ENCODE data around the gene TTLL5. TPM values are rescaled to one million over a fixed set of nuclear protein-coding genes. Genes with fewer than 3 reads are reported as not detected.

The TTLL5 gene
- total and polyA plus RNA-seq, 10 of the 15 experiments (the other 5 are each of a cell fraction or from before 2014, with no cell fraction given), result 3.2 to 25.9 (median 13.8) TPM

DNA sequence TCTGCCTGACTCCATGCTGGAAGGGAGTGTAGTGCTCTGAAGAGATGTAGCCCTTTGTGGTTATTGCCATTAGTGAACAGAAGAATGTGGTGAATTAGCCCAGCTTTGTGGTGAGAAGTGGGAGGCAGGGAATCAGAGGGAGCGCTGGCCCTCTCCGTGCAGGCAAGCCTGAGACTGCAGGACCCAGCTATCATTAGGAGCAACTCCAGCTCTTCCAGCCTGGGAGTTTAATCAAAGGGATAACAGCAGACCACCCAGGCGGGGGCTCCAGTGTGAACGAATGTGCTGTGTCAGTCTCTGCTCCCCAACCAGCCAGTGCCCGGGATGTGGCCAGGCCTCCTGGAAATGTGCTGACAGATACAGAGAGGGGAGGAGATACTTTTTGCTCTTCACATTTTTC, 142.7 kb downstream of the TTLL5 start:
- ChIA-PET RAD21 (ENCODE audit: unreplicated experiment) (no interaction called here), CTCF (interaction anchor here (1.2 to 1.4 kb wide), 3 partner anchors 9 to 103 kb away, joined by 3 to 6 read pairs (median 5); no protein-coding TSS in a partner anchor), SMC1A (ENCODE audit: uncharacterized antibody, unreplicated experiment) (interaction anchor here (0.6 kb wide), 1 partner anchor 252 kb away, joined by 3 read pairs; no protein-coding TSS in a partner anchor), POLR2A (no interaction called here)
- Histone ChIP-seq H4K20me1 (ENCODE audit: control insufficient read depth, insufficient read depth) (no peaks in the 10 kb centered on the region), H3K27me3 (replicated peaks in 1 of 2; ENCODE audit: control insufficient read depth in 2 of 2, insufficient read depth in 2 of 2, low read length in 1 of 2) (no peaks in the 10 kb centered on the region), H3K9me3 (replicated peaks; ENCODE audit: control insufficient read depth, insufficient read depth, low read length) (no peaks in the 10 kb centered on the region; the same call in 1 of the 3 replicates), H3K79me2 (ENCODE audit: control insufficient read depth, insufficient read depth, low read length) (no peaks in the 10 kb centered on the region), H2AFZ (ENCODE audit: control insufficient read depth, low read depth, low read length) (no peak overlapping the region), H3K4me3 (no peak overlapping the region), H3K36me3 (ENCODE audit: control insufficient read depth in 2 of 2, insufficient read depth in 2 of 2, low read length in 1 of 2) (no peaks in the 10 kb centered on the region; a peak in 1 of 4 replicates), H3K27ac (ENCODE audit: control insufficient read depth, insufficient read depth) (no peak overlapping the region), H3K4me1 (ENCODE audit: control insufficient read depth, insufficient read depth, low read length) (no peaks in the 10 kb centered on the region), H3K4me2 (ENCODE audit: control insufficient read depth, insufficient read depth) (no peak overlapping the region), H3K9ac (ENCODE audit: control insufficient read depth, insufficient read depth, low read length) (no peak overlapping the region)
- TF ChIP-seq, protein P1, sequence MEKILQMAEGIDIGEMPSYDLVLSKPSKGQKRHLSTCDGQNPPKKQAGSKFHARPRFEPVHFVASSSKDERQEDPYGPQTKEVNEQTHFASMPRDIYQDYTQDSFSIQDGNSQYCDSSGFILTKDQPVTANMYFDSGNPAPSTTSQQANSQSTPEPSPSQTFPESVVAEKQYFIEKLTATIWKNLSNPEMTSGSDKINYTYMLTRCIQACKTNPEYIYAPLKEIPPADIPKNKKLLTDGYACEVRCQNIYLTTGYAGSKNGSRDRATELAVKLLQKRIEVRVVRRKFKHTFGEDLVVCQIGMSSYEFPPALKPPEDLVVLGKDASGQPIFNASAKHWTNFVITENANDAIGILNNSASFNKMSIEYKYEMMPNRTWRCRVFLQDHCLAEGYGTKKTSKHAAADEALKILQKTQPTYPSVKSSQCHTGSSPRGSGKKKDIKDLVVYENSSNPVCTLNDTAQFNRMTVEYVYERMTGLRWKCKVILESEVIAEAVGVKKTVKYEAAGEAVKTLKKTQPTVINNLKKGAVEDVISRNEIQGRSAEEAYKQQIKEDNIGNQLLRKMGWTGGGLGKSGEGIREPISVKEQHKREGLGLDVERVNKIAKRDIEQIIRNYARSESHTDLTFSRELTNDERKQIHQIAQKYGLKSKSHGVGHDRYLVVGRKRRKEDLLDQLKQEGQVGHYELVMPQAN (conservative IDR thresholded peaks at IDR 0.05), result no peak
- TF ChIP-seq SREBF1 (IDR thresholded peaks at IDR 0.05; ENCODE audit: low read length) (no peak), RCOR1 (conservative IDR thresholded peaks at IDR 0.05; ENCODE audit: low read depth, low read length) (no peak), RAD51 (IDR thresholded peaks at IDR 0.05) (no peak), EZH2 (IDR thresholded peaks at IDR 0.05; ENCODE audit: borderline replicate concordance, control insufficient read depth, low read depth, low read length) (no peak), TARDBP (IDR thresholded peaks at IDR 0.05; ENCODE audit: borderline replicate concordance) (no peak), SMAD1 (IDR thresholded peaks at IDR 0.05; ENCODE audit: low read depth, partially characterized antibody) (no peak), ZBED1 (IDR thresholded peaks at IDR 0.05; ENCODE audit: borderline replicate concordance) (no peak), SP1 (IDR thresholded peaks at IDR 0.05; ENCODE audit: low read depth, low read length) (no peak), ZBTB33 (IDR thresholded peaks at IDR 0.05) (no peak), E4F1 (IDR thresholded peaks at IDR 0.05; ENCODE audit: borderline replicate concordance, partially characterized antibody) (no peak), NRF1 (conservative IDR thresholded peaks at IDR 0.05; ENCODE audit: low read depth, low read length) (no peak), YY1 (IDR thresholded peaks at IDR 0.05; ENCODE audit: low read depth, low read length) (no peak), ASH2L (IDR thresholded peaks at IDR 0.05; ENCODE audit: borderline replicate concordance, low read depth) (no peak), CBX3 (IDR thresholded peaks at IDR 0.05; ENCODE audit: borderline replicate concordance, low read depth) (no peak)
- DNase-seq (ENCODE audit: low read depth, low spot score) (no peak), FAIRE-seq (no peak), ATAC-seq (no peak)
- 100% methylated on average over 5 of the region's 5 CpGs for WGBS (ENCODE audit: insufficient coverage, insufficient replicate concordance, low lambda C conversion rate, missing lambda C conversion rate)
- intact Hi-C loops (cut with micrococcal nuclease; ENCODE audit: unreplicated experiment) (no loop called here), in situ Hi-C loops (cut with MboI) (no loop called here)
- BruUV-seq (replicated peaks), result no TSS peak
